NB4 (cell line): ENCODE data around the gene F8.

Source experiments
- MAX ChIP-seq: IDR thresholded peaks from 2 replicates; pipeline ENCODE4 v1.6.1; 2011; ENCODE audit warnings: low read depth, low read length
- POLR2A ChIP-seq: IDR thresholded peaks from 2 replicates; pipeline ENCODE4 v1.6.1; 2011; ENCODE audit warnings: mild to moderate bottlenecking; ENCODE audit not compliant: insufficient read length; ENCODE audit errors: extremely low read depth

- TF ChIP-seq POLR2A (no peak), MAX (no peak)
Measured at GRCh38 chrX:154833746-154834274, 188.7 kb downstream of the F8 start.
